GM19043 (cell line): ENCODE data around the gene IL2RA.
"Not testable (repeated sequence)": the region's sequence is repeated elsewhere in the genome, so short reads cannot be mapped to it uniquely, and the experiment has no call there.

Experiments used
- ATAC-seq: cut with Tn5 transposase; IDR thresholded peaks from one replicate; pipeline ENCODE4 v1.9.1; 2021; ENCODE audit warnings: low read depth; ENCODE audit not compliant: unreplicated experiment

Gene IL2RA

GRCh38 chr10:6019010-6019782 is 43.0 kb downstream of the IL2RA start:
- ATAC-seq: no peak

GRCh38 chr10:6018422-6018821 is 43.7 kb downstream of the IL2RA start:
- no peak for ATAC-seq

GRCh38 chr10:6017781-6018354 is 44.3 kb downstream of the IL2RA start:
- no peak for ATAC-seq

- ATAC-seq: peak; percentile 51
Observed at GRCh38 chr10:6014241-6014761, 47.9 kb downstream of the IL2RA start.

GRCh38 chr10:6013413-6014192 is 48.6 kb downstream of the IL2RA start:
- no peak for ATAC-seq

GRCh38 chr10:6012121-6012905 is 49.9 kb downstream of the IL2RA start:
- ATAC-seq: no peak

- ATAC-seq: no peak
Observed at GRCh38 chr10:6011558-6011957, 50.6 kb downstream of the IL2RA start.

- no peak for ATAC-seq
Observed at GRCh38 chr10:6010569-6010968, 51.6 kb downstream of the IL2RA start.

GRCh38 chr10:6009961-6010360 is 52.2 kb downstream of the IL2RA start:
- no peak for ATAC-seq

- ATAC-seq: no peak
Observed at GRCh38 chr10:6009150-6009549, 53.0 kb downstream of the IL2RA start.

GRCh38 chr10:6008497-6009142 is 53.5 kb downstream of the IL2RA start:
- ATAC-seq: no peak

GRCh38 chr10:6006991-6007390 is 55.2 kb downstream of the IL2RA start:
- no peak for ATAC-seq

- ATAC-seq: no peak
Observed at GRCh38 chr10:6006546-6006945, 55.6 kb downstream of the IL2RA start.

GRCh38 chr10:6005856-6006395 is 56.2 kb downstream of the IL2RA start:
- ATAC-seq: no peak

- ATAC-seq: not testable (repeated sequence)
Observed at GRCh38 chr10:6005161-6005804, 56.9 kb downstream of the IL2RA start.

GRCh38 chr10:6002809-6003510 is 59.2 kb downstream of the IL2RA start:
- ATAC-seq: no peak

- ATAC-seq: no peak
Observed at GRCh38 chr10:5999440-6000165, 62.6 kb downstream of the IL2RA start.

- no peak for ATAC-seq
Observed at GRCh38 chr10:5996696-5997095, 65.5 kb downstream of the IL2RA start.
